PC-9 (cell line): ENCODE data around the gene GNAO1. TPM values are rescaled to one million over a fixed set of nuclear protein-coding genes. Genes with fewer than 3 reads are reported as not detected.

Experiments used
- BruUV-seq: library from RNA; stranded (reverse); fragments of 400-500 nt; replicated peaks from 2 replicates; lab custom pipeline; 2021; lab: Mats Ljungman, UMichigan
- CTCF ChIA-PET: fragments of 300-600 bp; sonication (Branson Sonifier 250); formaldehyde crosslinking; loops from one replicate; lab custom pipeline; 2022; ENCODE audit warnings: antibody characterized with exemption; lab: Charles Lee
- POLR2A ChIA-PET: fragments of 300-600 bp; sonication (Branson Sonifier 250); formaldehyde crosslinking; loops from one replicate; lab custom pipeline; 2022; ENCODE audit warnings: antibody characterized with exemption; ENCODE audit not compliant: unreplicated experiment; lab: Charles Lee
- DNase-seq, 2 experiments: peaks; one replicate each; pipeline versions ENCODE4 v3.0.0 to v3.0.0-alpha.2; 2015 to 2022; ENCODE audit warnings: mixed read lengths in 1 of 2
- H2AFZ ChIP-seq: fragments of 200-600 bp; sonication (generic); 2 replicates; pipeline ENCODE4 v1.8.1; 2017; ENCODE audit warnings: antibody characterized with exemption
- H3F3A ChIP-seq: fragments of 200-600 bp; sonication (generic); 2 replicates; pipeline ENCODE4 v1.8.1; 2017; ENCODE audit warnings: antibody characterized with exemption, mild to moderate bottlenecking, low read depth; ENCODE audit not compliant: insufficient read depth
- H3K27ac ChIP-seq: fragments of 200-600 bp; sonication (generic); 2 replicates; pipeline ENCODE4 v1.6.1; 2016; ENCODE audit warnings: mixed run types
- H3K27me3 ChIP-seq: fragments of 200-600 bp; sonication (generic); 2 replicates; pipeline ENCODE4 v1.6.1; 2016; ENCODE audit warnings: low read depth, mixed run types; ENCODE audit not compliant: insufficient read depth
- H3K36me3 ChIP-seq: fragments of 200-600 bp; sonication (generic); 2 replicates; pipeline ENCODE4 v1.6.1; 2016; ENCODE audit warnings: low read depth, mixed run types
- H3K4me1 ChIP-seq: fragments of 200-600 bp; sonication (generic); replicated peaks from 2 replicates; pipeline ENCODE4 v1.6.1; 2016; ENCODE audit warnings: mixed run types; ENCODE audit not compliant: insufficient read depth
- H3K4me2 ChIP-seq: fragments of 200-600 bp; sonication (generic); 2 replicates; pipeline ENCODE4 v1.6.1; 2017; ENCODE audit warnings: mixed run types
- H3K4me3 ChIP-seq: fragments of 200-600 bp; sonication (generic); 2 replicates; pipeline ENCODE4 v1.6.1; 2016; ENCODE audit warnings: mixed run types
- H3K79me2 ChIP-seq: fragments of 200-600 bp; sonication (generic); 2 replicates; pipeline ENCODE4 v1.6.1; 2017; ENCODE audit warnings: low read depth, mixed run types
- H3K9me2 ChIP-seq: fragments of 200-600 bp; sonication (generic); 2 replicates; pipeline ENCODE4 v1.8.1; 2017; ENCODE audit warnings: mild to moderate bottlenecking; ENCODE audit not compliant: insufficient read depth
- H3K9me3 ChIP-seq: fragments of 200-600 bp; sonication (generic); 2 replicates; pipeline ENCODE4 v1.8.1; 2016; ENCODE audit warnings: low read depth; ENCODE audit not compliant: insufficient read depth
- H4K20me1 ChIP-seq: fragments of 200-600 bp; sonication (generic); 2 replicates; pipeline ENCODE4 v1.8.1; 2017; ENCODE audit not compliant: insufficient read depth
- EZH2 ChIP-seq: fragments of 200-600 bp; sonication (generic); IDR thresholded peaks from 2 replicates; pipeline ENCODE4 v1.8.0; 2017; ENCODE audit warnings: antibody characterized with exemption, low read depth
- intact Hi-C: fragments of 100-400 bp; cut with micrococcal nuclease; formaldehyde crosslinking; loops from one replicate; pipeline ENCODE4 v1.10.0; 2022; ENCODE audit not compliant: unreplicated experiment
- total RNA-seq: library from RNA; stranded (reverse); gene quantifications from 2 replicates; pipeline ENCODE4 v1.2.3, GENCODE V29; 2021
- TF ChIP-seq, protein P1 (sequence below): fragments of 200-600 bp; sonication (generic); conservative IDR thresholded peaks from 2 replicates; pipeline ENCODE4 v1.6.1; 2017; ENCODE audit warnings: mixed run types, antibody characterized with exemption, mild to moderate bottlenecking, moderate library complexity

GNAO1 gene
- total RNA-seq, 1 experiment from 2014 or later, result 2.8 TPM

DNA sequence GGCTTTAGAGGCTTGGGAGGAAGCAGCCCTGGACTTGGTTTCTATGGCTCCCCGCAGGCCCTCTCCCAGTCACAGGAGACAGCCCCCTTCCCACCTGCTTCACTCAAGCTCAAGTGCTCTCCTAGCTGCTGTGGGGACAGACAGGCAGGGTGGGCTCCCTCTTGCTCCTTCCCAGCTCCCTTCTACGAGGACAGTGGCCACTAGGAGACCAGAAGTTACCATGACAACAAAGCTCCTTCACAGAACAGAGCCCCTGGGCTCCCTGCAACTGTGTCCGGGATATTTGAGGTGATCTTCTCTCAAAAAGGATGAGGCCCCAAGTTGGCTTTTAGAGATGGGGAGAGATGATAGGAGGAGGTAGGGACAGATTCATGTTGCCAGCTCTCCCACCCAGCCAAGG, 117.7 kb downstream of the GNAO1 start:
- Histone ChIP-seq H3K4me3 (no peak overlapping the region), H3K79me2 (no peaks in the 10 kb centered on the region), H3K4me1 (no peaks in the 10 kb centered on the region), H3F3A (no peaks in the 10 kb centered on the region), H3K9me2 (no peaks in the 10 kb centered on the region), H3K27ac (no peak overlapping the region), H3K36me3 (no peaks in the 10 kb centered on the region), H2AFZ (no peak overlapping the region), H3K9me3 (no peaks in the 10 kb centered on the region), H3K4me2 (no peak overlapping the region), H3K27me3 (no peaks in the 10 kb centered on the region), H4K20me1 (no peaks in the 10 kb centered on the region)
- POLR2A ChIA-PET, result no interaction called here
- intact Hi-C loops, result no loop called here
- no peak for DNase-seq
- TF ChIP-seq, protein P1, sequence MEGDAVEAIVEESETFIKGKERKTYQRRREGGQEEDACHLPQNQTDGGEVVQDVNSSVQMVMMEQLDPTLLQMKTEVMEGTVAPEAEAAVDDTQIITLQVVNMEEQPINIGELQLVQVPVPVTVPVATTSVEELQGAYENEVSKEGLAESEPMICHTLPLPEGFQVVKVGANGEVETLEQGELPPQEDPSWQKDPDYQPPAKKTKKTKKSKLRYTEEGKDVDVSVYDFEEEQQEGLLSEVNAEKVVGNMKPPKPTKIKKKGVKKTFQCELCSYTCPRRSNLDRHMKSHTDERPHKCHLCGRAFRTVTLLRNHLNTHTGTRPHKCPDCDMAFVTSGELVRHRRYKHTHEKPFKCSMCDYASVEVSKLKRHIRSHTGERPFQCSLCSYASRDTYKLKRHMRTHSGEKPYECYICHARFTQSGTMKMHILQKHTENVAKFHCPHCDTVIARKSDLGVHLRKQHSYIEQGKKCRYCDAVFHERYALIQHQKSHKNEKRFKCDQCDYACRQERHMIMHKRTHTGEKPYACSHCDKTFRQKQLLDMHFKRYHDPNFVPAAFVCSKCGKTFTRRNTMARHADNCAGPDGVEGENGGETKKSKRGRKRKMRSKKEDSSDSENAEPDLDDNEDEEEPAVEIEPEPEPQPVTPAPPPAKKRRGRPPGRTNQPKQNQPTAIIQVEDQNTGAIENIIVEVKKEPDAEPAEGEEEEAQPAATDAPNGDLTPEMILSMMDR, result no peak
- no peak for TF ChIP-seq EZH2
- CTCF ChIA-PET, result no interaction called here
- no TSS peak for BruUV-seq

DNA sequence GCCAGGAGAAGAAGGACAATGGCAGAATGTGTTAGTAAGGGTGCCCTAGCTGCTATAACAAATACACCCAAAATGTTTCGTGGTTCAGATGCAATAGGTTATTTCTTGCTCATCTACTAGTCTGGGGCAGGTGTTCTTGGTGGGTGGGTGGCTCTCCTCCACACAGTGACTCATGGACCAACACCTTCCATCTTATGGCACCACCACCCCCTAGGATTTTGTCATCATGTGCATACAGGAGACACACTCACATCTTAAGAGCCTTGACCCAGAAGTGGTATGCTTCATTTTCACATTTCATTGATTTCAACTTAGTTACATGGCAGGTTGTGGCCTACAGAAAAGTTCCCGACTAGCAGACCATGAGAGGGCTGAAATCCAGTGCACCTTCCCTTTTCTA, 119.4 kb downstream of the GNAO1 start:
- Histone ChIP-seq H3K9me2 (no peaks in the 10 kb centered on the region), H4K20me1 (no peaks in the 10 kb centered on the region), H3K27me3 (no peaks in the 10 kb centered on the region), H3K27ac (no peak overlapping the region), H3K36me3 (no peaks in the 10 kb centered on the region), H2AFZ (no peak overlapping the region), H3K4me2 (no peak overlapping the region), H3K9me3 (no peaks in the 10 kb centered on the region), H3K4me3 (no peak overlapping the region), H3K79me2 (no peaks in the 10 kb centered on the region), H3F3A (no peaks in the 10 kb centered on the region), H3K4me1 (no peaks in the 10 kb centered on the region)
- no peak for DNase-seq
- CTCF ChIA-PET, result no interaction called here
- BruUV-seq, result no TSS peak
- POLR2A ChIA-PET, result no interaction called here
- intact Hi-C loops, result no loop called here
- TF ChIP-seq EZH2, result no peak
- TF ChIP-seq, protein P1, result no peak

DNA sequence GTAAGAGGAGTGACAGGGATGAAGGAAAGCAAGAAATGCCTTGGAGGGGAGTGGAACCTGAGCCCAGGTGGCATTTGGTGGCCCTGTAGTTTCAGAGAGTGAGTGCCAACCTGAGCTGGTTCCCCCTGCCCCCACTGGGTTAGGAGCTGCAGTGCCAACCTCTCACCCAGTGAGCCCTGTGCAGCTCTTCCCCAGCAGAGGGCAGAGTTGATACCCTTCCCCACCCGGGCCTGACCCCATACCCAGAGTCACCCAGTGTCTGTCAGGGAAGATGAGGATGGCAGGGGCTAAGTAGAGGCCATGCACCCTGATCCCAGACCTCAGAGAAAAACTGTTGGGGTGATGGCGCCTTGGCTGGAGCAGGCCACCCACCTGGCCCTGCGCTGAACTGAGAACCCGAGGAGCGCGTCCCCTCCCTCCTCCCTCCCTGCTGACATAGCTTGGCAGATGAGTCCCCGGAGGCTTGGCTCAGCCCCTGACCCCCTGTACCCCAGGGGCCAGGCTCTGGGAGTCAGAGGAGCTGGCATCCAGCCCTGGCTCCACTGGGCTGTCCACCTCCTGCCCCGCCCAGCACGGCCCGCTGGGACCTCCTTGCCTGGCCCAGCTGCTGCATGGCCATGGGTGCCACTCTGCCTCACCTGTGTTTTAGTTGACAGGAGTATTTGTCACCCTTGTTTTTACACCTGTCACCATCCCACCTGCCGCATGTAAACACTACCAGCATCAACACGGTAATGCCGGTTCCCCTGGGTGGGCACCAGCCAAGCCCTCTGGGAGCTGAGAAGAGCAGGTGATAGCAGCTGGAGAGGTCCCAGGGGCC, 120.1 kb downstream of the GNAO1 start:
- Histone ChIP-seq H3K9me2 (no peaks in the 10 kb centered on the region), H3K4me3 (no peak overlapping the region), H4K20me1 (no peaks in the 10 kb centered on the region), H3K4me1 (no peaks in the 10 kb centered on the region), H3K4me2 (no peak overlapping the region), H3K9me3 (no peaks in the 10 kb centered on the region), H3F3A (no peaks in the 10 kb centered on the region), H3K27me3 (no peaks in the 10 kb centered on the region), H3K27ac (no peak overlapping the region), H2AFZ (no peak overlapping the region), H3K79me2 (no peaks in the 10 kb centered on the region), H3K36me3 (no peaks in the 10 kb centered on the region)
- TF ChIP-seq EZH2, result no peak
- TF ChIP-seq, protein P1, result no peak; the same call in 1 of the 2 replicates
- ChIA-PET POLR2A (no interaction called here), CTCF (no interaction called here)
- DNase-seq, result no peak
- intact Hi-C loops, result no loop called here
- BruUV-seq, result no TSS peak
